ENCODE data around the gene TRAF3IP3. TPM values are rescaled to one million over a fixed set of nuclear protein-coding genes. Genes with fewer than 3 reads are reported as not detected.
A peak's percentile ranks its signal among the peaks of the same experiment; 100 is the strongest.

Gene TRAF3IP3
- total and polyA plus RNA-seq, 12 donors, result 0.45 to 8.0 (median 0.77) TPM

- TF ChIP-seq, protein P1, sequence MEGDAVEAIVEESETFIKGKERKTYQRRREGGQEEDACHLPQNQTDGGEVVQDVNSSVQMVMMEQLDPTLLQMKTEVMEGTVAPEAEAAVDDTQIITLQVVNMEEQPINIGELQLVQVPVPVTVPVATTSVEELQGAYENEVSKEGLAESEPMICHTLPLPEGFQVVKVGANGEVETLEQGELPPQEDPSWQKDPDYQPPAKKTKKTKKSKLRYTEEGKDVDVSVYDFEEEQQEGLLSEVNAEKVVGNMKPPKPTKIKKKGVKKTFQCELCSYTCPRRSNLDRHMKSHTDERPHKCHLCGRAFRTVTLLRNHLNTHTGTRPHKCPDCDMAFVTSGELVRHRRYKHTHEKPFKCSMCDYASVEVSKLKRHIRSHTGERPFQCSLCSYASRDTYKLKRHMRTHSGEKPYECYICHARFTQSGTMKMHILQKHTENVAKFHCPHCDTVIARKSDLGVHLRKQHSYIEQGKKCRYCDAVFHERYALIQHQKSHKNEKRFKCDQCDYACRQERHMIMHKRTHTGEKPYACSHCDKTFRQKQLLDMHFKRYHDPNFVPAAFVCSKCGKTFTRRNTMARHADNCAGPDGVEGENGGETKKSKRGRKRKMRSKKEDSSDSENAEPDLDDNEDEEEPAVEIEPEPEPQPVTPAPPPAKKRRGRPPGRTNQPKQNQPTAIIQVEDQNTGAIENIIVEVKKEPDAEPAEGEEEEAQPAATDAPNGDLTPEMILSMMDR (IDR thresholded peaks at IDR 0.05), result no peak
- Histone ChIP-seq H3K27ac (no peak overlapping the region), H3K4me1 (peaks cover 0 to 26% (median 16%) of the 10 kb centered on the region in 9 donors), H3K4me3 (no peak overlapping the region), H3K9me3 (no peaks in the 10 kb centered on the region), H3K36me3 (peaks cover 0 to 77% (median 0%) of the 10 kb centered on the region in 9 donors), H3K27me3 (no peaks in the 10 kb centered on the region)
- no peak for ATAC-seq
- intact Hi-C loops (cut with DNase I), result loop anchor here in 1 of 10 donors (5.0 kb wide), 1 partner anchor 47 kb away; the partner anchor contains the start of gene UTP25
- WGBS, 2 donors, result 78 to 93% methylated on average over 4 of the region's 4 CpGs
- no peak for DNase-seq
These were observed 24.4 kb downstream of the TRAF3IP3 start for GRCh38 chr1:209780268-209780667.

DNA sequence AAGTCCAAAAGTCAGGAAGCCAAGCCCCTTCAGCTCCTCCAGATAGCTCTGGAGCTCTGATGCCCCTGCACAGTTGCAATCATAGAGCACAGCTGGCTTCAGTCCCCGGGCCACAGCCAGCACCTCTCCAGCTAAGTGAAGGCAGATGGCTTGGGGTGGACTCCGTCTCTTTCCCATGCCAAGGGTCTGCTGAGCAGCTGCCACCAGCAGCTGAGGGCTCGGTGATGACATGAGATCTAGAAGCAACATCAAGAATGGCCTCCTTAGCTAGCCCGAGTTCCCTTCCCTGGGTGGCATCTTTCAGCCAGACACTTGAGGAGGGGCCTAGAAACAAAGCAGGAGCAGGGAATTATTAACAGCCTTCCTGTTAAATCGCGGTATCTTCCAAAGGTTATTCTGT, 27.5 kb downstream of the TRAF3IP3 start:
- intact Hi-C loops (cut with DNase I), result loop anchor here in 1 of 10 donors (5.0 kb wide), 1 partner anchor 44 kb away; the partner anchor contains the start of gene UTP25
- Histone ChIP-seq H3K36me3 (peaks cover 0 to 46% (median 0%) of the 10 kb centered on the region in 9 donors), H3K27me3 (peaks cover 0 to 11% (median 0%) of the 10 kb centered on the region in 7 donors), H3K4me3 (peak overlapping the region in 7 of 10 donors; percentile 57 to 79 (median 64)), H3K27ac (peak overlapping the region in 2 of 10 donors; percentile 3 to 79), H3K4me1 (peaks cover 0 to 55% (median 31%) of the 10 kb centered on the region in 9 donors), H3K9me3 (no peaks in the 10 kb centered on the region)
- DNase-seq, result no peak
- WGBS, 2 donors, result 39 to 51% methylated on average over 6 of the region's 6 CpGs
- TF ChIP-seq, protein P1 (IDR thresholded peaks at IDR 0.05), result no peak
- no peak for ATAC-seq

GRCh38 chr1:209784265-209785169, 28.7 kb downstream of the TRAF3IP3 start, which contains the start of gene C1orf74:
Gene C1orf74, minus strand, starts transcription at chr1:209784559. Its CDS starts 925 bp downstream, at chr1:209783634.
- 4% methylated on average over 48 of the region's 48 CpGs for WGBS, 2 donors
- peak within 1 kb of the TSS; percentile 60 to 94 (median 85) for H3K27ac ChIP-seq
- DNase-seq (peak; percentile 99 to 100), ATAC-seq (peak; percentile 97 to 99 (median 98))
- peaks cover 0 to 15% (median 0%) of the 10 kb centered on the region in 7 donors for H3K27me3 ChIP-seq
- peak within 1 kb of the TSS; percentile 39 to 79 (median 64) for H3K4me3 ChIP-seq
- no peaks in the 10 kb centered on the region for H3K9me3 ChIP-seq
- intact Hi-C loops (cut with DNase I), result loop anchor here in 6 of 10 donors (2.0 to 5.0 kb wide), 2 partner anchors 42 to 43 kb away; partner anchors contain the start of gene UTP25 (in 6 of the 6)
- peaks cover 0 to 60% (median 31%) of the 10 kb centered on the region in 9 donors for H3K4me1 ChIP-seq
- H3K36me3 ChIP-seq, result peaks cover 0 to 35% (median 0%) of the 10 kb centered on the region in 9 donors
- TF ChIP-seq, protein P1 (IDR thresholded peaks at IDR 0.05), result no peak

- TF ChIP-seq, protein P1 (IDR thresholded peaks at IDR 0.05), result no peak
- Histone ChIP-seq H3K36me3 (peaks cover 0 to 24% (median 0%) of the 10 kb centered on the region in 9 donors), H3K4me3 (no peak overlapping the region), H3K4me1 (peaks cover 0 to 60% (median 31%) of the 10 kb centered on the region in 9 donors), H3K27me3 (peaks cover 0 to 22% (median 0%) of the 10 kb centered on the region in 7 donors), H3K27ac (peak overlapping the region in 8 of 10 donors; percentile 27 to 94 (median 82)), H3K9me3 (no peaks in the 10 kb centered on the region)
- no peak for ATAC-seq
- intact Hi-C loops (cut with DNase I), result loop anchor here in 5 of 10 donors (2.0 to 5.0 kb wide), 2 partner anchors 41 to 42 kb away; partner anchors contain the start of gene UTP25 (in 5 of the 5)
- DNase-seq, result no peak
- 91 to 92% methylated on average over 4 of the region's 4 CpGs for WGBS, 2 donors
These were observed 29.7 kb downstream of the TRAF3IP3 start for GRCh38 chr1:209785592-209785991.

All from heart right ventricle (tissue), 16 donors.